ENCODE data around the gene SLC22A3. TPM values are rescaled to one million over a fixed set of nuclear protein-coding genes. Genes with fewer than 3 reads are reported as not detected.

SLC22A3 gene
- total RNA-seq, 1 experiment from 2014 or later: 0.07 TPM

- no peak overlapping the region for H3K9ac ChIP-seq (ENCODE audit: low read length)
- no peak for ATAC-seq
- H3K4me1 ChIP-seq (ENCODE audit: control insufficient read depth in 1 of 2, insufficient read depth in 2 of 2, low read length in 2 of 2): no peaks in the 10 kb centered on the region
- intact Hi-C loops (cut with micrococcal nuclease): loop anchor here (1.0 to 10.0 kb wide), 5 partner anchors 235 to 731 kb away; partner anchors contain the start of gene WTAP
- H3K4me2 ChIP-seq (ENCODE audit: low read length): no peak overlapping the region
- no peaks in the 10 kb centered on the region for H3K9me2 ChIP-seq (ENCODE audit: insufficient read depth)
- H3K36me3 ChIP-seq (ENCODE audit: control insufficient read depth in 1 of 2, insufficient read depth in 2 of 2, low read length in 2 of 2): no peaks in the 10 kb centered on the region
- BruUV-seq (replicated peaks): no TSS peak
- ChIA-PET CTCF (interaction anchor here (1.0 to 3.1 kb wide), 7 partner anchors 8 to 593 kb away, joined by 3 to 23 read pairs (median 10); no protein-coding TSS in a partner anchor), POLR2A (no interaction called here), RAD21 (ENCODE audit: low non-redundant PET in 1 of 2, low total read pairs in 2 of 2, uncharacterized antibody in 2 of 2, unreplicated experiment in 2 of 2) (interaction anchor here (1.0 to 1.5 kb wide), 5 partner anchors 95 to 593 kb away, joined by 5 to 10 read pairs (median 6); no protein-coding TSS in a partner anchor)
- H3K9me3 ChIP-seq (ENCODE audit: control insufficient read depth in 1 of 2, insufficient read depth in 1 of 2, low read depth in 1 of 2, low read length in 2 of 2): no peaks in the 10 kb centered on the region
- H3K79me2 ChIP-seq (ENCODE audit: insufficient read depth, low read length): no peaks in the 10 kb centered on the region
- H3K4me3 ChIP-seq (replicated peaks in 1 of 2; ENCODE audit: low read depth in 1 of 2, low read length in 2 of 2): no peak overlapping the region
- no peak overlapping the region for H2AFZ ChIP-seq (ENCODE audit: low read depth, low read length, poor library complexity, severe bottlenecking)
- H3K27ac ChIP-seq (ENCODE audit: low read depth, low read length): no peak overlapping the region
- DNase-seq (ENCODE audit: low read depth, low spot score): no peak
- 0 out of 2 replicates have a peak, but pooled peaks cover 5% of the 10 kb centered on the region for H3K27me3 ChIP-seq (ENCODE audit: insufficient read depth, low read length)
- H4K20me1 ChIP-seq (ENCODE audit: insufficient read depth): no peaks in the 10 kb centered on the region
- TF ChIP-seq POLR2A (IDR thresholded peaks at IDR 0.05; ENCODE audit: borderline replicate concordance, extremely low read depth, insufficient read depth, insufficient read length) (no peak), CEBPB (IDR thresholded peaks at IDR 0.05; ENCODE audit: low read depth) (no peak), RAD21 (IDR thresholded peaks at IDR 0.05; ENCODE audit: low read depth) (no peak), POLR2AphosphoS5 (IDR thresholded peaks at IDR 0.05; ENCODE audit: low read depth, low read length) (no peak), TCF7L2 (IDR thresholded peaks at IDR 0.05; ENCODE audit: borderline replicate concordance, extremely low read depth, insufficient read depth, insufficient read length) (no peak), ZBTB33 (IDR thresholded peaks at IDR 0.05; ENCODE audit: extremely low read depth, insufficient replicate concordance, low read length) (no peak), CBX3 (IDR thresholded peaks at IDR 0.05; ENCODE audit: low read depth) (no peak), REST (IDR thresholded peaks at IDR 0.05; ENCODE audit: low read depth) (no peak), EZH2 (IDR thresholded peaks at IDR 0.05) (no peak)
- TF ChIP-seq, protein P1, sequence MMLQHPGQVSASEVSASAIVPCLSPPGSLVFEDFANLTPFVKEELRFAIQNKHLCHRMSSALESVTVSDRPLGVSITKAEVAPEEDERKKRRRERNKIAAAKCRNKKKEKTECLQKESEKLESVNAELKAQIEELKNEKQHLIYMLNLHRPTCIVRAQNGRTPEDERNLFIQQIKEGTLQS (IDR thresholded peaks at IDR 0.05): no peak
Measured at GRCh38 chr6:160456214-160456546, 108.0 kb downstream of the SLC22A3 start.
